Measurements from ENCODE around the gene RXFP4.

RXFP4 gene

DNA sequence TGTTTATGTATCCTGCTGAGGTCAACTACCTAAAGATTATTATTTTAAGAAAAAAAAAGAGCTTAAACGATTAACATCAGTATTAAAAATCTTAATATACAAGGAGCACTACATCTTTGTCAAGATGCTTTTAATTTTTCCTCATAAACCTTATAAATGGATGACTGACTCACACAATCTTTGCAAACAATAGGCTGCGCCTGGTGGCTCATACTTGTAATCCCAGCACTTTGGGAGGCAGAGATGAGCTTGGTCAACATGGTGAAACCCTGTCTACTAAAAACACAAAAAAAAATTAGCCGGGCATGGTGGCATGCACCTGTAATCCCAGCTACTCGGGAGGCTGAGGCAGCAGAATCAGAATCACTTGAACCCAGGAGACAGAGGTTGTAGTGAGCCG is 9.0 kb upstream of the RXFP4 start:
- no peak overlapping the region for H3K4me3 ChIP-seq (ENCODE audit: low read length)
- H3K36me3 ChIP-seq (ENCODE audit: control insufficient read depth, insufficient read depth, low read length), result no peaks in the 10 kb centered on the region
- peak overlapping the region; percentile 29 for H3K9ac ChIP-seq (ENCODE audit: low read length)
- H3K9me3 ChIP-seq (ENCODE audit: control insufficient read depth, low read length), result no peaks in the 10 kb centered on the region
- no peaks in the 10 kb centered on the region for H3K27me3 ChIP-seq (ENCODE audit: control insufficient read depth, insufficient read depth, low read length)
- H3K4me1 ChIP-seq (ENCODE audit: control insufficient read depth, insufficient read depth, low read length), result peaks cover 33% of the 10 kb centered on the region

DNA sequence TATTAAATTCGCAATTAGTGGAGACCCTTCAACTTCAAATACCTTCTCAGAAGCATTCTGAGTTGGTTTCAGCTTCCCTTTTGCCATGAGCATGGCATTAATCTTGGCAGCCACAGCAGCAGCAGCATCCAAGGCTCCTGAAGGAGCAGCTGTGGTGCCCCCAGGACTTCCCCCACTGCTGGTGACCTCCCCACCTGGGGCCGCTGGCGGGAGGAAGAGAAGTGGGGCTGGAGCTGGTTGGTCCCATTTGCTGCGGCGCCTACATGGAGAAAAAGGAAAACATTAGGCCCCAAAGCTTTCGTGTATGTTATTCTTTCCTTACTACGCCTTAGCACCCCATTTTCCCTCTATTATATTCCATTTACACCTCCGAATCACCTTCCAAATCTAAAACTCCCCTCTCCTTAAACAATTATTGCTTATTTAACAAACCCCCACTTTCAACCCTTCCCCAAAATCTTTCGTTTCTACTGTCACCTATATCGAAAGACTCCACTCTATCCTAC is 7.8 kb upstream of the RXFP4 start:
- H3K36me3 ChIP-seq (ENCODE audit: control insufficient read depth, insufficient read depth, low read length), result no peaks in the 10 kb centered on the region
- peak overlapping the region; percentile 77 for H3K4me3 ChIP-seq (ENCODE audit: low read length)
- peaks cover 33% of the 10 kb centered on the region for H3K4me1 ChIP-seq (ENCODE audit: control insufficient read depth, insufficient read depth, low read length)
- no peaks in the 10 kb centered on the region for H3K9me3 ChIP-seq (ENCODE audit: control insufficient read depth, low read length)
- H3K27me3 ChIP-seq (ENCODE audit: control insufficient read depth, insufficient read depth, low read length), result no peaks in the 10 kb centered on the region
- peak overlapping the region; percentile 98 for H3K9ac ChIP-seq (ENCODE audit: low read length)

DNA sequence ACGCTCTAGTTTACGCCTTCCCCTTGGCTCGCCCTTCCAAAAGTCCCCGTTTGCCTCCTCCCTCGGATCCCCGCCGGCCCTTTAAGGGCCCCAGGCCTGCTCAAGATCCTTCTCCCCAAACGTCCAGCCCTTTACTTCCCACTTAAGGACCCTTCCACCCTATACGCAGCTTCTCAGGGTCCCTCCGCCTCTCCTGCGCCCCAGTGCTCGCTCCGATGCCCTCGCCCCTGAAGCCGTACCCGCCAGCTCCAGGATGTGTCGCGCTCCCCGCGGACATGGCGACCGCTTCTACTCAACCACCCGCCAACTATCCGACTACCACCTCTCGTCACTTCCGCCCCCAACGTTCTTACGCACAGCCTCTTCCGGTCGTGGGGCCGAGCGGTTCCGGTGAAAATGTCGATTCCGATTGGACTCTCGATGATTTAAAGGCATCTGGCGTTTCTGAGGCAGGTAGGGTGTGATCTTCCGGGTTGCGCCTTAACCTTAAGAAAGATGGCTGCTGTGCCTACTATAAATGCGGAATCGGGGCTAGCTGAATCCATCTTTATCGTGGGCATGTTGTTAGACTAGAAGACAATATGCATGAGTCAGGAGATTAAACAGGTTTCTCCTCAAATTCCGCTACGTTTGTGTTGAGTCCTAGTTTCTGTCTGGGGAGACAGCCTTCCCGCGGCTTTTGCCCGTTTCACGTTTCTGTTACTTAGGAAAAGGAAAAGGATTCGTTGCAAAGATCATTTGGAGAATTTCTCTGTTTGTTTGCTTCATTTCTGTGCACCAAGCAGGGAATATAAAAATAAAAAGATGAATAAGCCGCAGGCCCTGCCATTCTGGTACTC is 7.1 kb upstream of the RXFP4 start, which contains the start of gene KHDC4:
Gene KHDC4 (minus strand): TSS at position 317 of the 839 bp plus-strand sequence. CDS start 40 bp downstream, at position 277.
- Histone ChIP-seq H3K27me3 (ENCODE audit: control insufficient read depth, insufficient read depth, low read length) (no peaks in the 10 kb centered on the region), H3K4me1 (ENCODE audit: control insufficient read depth, insufficient read depth, low read length) (peaks cover 29% of the 10 kb centered on the region), H3K9ac (ENCODE audit: low read length) (peak within 1 kb of the TSS; percentile 98), H3K9me3 (ENCODE audit: control insufficient read depth, low read length) (no peaks in the 10 kb centered on the region), H3K36me3 (ENCODE audit: control insufficient read depth, insufficient read depth, low read length) (no peaks in the 10 kb centered on the region), H3K4me3 (ENCODE audit: low read length) (peak within 1 kb of the TSS; percentile 77)

DNA sequence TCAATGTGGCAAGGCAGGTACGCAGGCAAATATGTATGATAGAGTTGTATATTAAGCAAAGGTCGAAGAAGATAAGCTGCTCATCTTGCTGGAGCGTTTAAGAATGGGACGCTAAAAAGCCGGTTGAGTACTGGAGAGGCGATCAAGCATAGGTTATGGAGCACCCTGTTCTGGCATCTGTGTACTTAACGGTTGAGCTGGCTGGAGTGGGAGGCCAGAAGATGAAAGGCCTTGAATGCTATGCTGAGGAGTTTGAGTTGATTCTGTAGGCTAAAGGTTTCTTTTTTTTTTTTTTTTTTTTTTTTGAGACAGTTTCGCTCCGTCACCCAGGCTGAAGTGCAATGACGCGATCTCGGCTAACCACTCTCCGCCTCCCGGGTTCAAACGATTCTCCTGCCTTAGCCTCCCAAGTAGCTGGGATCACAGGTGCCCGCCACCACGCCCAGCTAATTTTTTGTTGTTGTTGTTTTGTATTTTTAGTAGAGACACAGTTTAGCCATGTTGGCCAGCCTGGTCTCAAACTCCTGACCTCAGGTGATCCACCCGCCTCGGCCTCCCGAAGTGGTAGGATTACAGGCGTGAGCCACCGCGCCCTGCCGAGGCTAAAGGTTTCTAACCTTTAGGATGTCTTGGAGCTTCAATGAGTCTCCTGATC is 6.4 kb upstream of the RXFP4 start:
- Histone ChIP-seq H3K27me3 (ENCODE audit: control insufficient read depth, insufficient read depth, low read length) (no peaks in the 10 kb centered on the region), H3K4me3 (ENCODE audit: low read length) (peak overlapping the region; percentile 2), H3K9me3 (ENCODE audit: control insufficient read depth, low read length) (no peaks in the 10 kb centered on the region), H3K4me1 (ENCODE audit: control insufficient read depth, insufficient read depth, low read length) (peaks cover 29% of the 10 kb centered on the region), H3K36me3 (ENCODE audit: control insufficient read depth, insufficient read depth, low read length) (no peaks in the 10 kb centered on the region), H3K9ac (ENCODE audit: low read length) (peak overlapping the region; percentile 98)

DNA sequence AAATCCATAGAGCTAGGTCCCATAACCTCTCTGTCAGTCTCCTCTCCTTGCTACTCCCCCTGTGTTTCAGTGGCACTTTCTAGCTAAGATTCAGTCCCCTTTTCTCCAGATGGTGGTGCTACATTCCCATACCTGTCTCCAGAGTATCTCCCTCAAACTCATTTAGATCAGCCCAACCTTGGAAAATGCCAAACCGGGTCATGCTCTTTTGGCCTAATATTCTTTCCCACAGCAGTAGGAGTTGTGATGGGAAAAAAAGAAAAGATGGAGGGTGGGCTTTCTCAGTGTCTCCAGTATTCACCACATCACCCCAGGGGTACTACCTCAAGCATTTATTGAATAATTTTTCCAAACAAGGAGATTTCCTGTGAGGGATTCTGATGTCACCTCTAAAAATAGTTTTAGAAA is 3.2 kb upstream of the RXFP4 start:
- no peak overlapping the region for H3K4me3 ChIP-seq (ENCODE audit: low read length)
- no peaks in the 10 kb centered on the region for H3K9me3 ChIP-seq (ENCODE audit: control insufficient read depth, low read length)
- no peaks in the 10 kb centered on the region for H3K27me3 ChIP-seq (ENCODE audit: control insufficient read depth, insufficient read depth, low read length)
- H3K36me3 ChIP-seq (ENCODE audit: control insufficient read depth, insufficient read depth, low read length), result no peaks in the 10 kb centered on the region
- H3K9ac ChIP-seq (ENCODE audit: low read length), result no peak overlapping the region
- peaks cover 37% of the 10 kb centered on the region for H3K4me1 ChIP-seq (ENCODE audit: control insufficient read depth, insufficient read depth, low read length)

DNA sequence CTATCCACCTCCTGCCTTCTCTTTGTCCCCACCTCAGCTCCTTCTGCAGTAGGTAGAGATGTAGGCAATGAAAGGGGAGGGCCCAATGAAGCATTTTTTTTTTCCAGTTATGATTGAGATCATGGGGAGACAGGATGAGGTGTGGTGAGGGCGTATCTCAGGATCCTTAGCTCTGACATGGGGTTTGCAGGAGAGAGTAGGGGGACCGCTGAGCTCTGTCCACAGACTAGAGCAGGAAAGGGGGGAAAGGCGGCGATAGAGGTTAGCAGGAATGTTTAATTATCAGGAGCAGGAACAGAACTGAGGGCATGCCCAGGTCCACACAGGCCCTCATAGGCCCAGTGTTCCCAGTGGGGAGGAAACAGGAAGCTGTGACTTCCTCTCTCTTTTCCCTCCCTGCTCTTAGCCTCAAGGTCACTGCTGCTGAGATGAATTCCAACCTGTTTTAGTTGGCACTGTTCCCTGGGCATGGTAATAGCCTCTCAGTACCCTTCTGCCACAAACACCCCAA is 901 bp upstream of the RXFP4 start:
- Histone ChIP-seq H3K9ac (ENCODE audit: low read length) (peak overlapping the region; percentile 36), H3K4me1 (ENCODE audit: control insufficient read depth, insufficient read depth, low read length) (peaks cover 45% of the 10 kb centered on the region)

DNA sequence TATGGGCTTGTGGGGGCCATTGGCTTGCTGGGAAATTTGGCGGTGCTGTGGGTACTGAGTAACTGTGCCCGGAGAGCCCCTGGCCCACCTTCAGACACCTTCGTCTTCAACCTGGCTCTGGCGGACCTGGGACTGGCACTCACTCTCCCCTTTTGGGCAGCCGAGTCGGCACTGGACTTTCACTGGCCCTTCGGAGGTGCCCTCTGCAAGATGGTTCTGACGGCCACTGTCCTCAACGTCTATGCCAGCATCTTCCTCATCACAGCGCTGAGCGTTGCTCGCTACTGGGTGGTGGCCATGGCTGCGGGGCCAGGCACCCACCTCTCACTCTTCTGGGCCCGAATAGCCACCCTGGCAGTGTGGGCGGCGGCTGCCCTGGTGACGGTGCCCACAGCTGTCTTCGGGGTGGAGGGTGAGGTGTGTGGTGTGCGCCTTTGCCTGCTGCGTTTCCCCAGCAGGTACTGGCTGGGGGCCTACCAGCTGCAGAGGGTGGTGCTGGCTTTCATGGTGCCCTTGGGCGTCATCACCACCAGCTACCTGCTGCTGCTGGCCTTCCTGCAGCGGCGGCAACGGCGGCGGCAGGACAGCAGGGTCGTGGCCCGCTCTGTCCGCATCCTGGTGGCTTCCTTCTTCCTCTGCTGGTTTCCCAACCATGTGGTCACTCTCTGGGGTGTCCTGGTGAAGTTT is 550 bp downstream of the RXFP4 start:
- Histone ChIP-seq H3K27me3 (ENCODE audit: control insufficient read depth, insufficient read depth, low read length) (no peaks in the 10 kb centered on the region), H3K4me1 (ENCODE audit: control insufficient read depth, insufficient read depth, low read length) (peaks cover 46% of the 10 kb centered on the region), H3K4me3 (ENCODE audit: low read length) (no peak overlapping the region), H3K9ac (ENCODE audit: low read length) (no peak overlapping the region), H3K9me3 (ENCODE audit: control insufficient read depth, low read length) (no peaks in the 10 kb centered on the region), H3K36me3 (ENCODE audit: control insufficient read depth, insufficient read depth, low read length) (no peaks in the 10 kb centered on the region)

More for the DNA sequence above, 901 bp upstream of the RXFP4 start:
- no peak overlapping the region for H3K4me3 ChIP-seq (ENCODE audit: low read length)
- no peaks in the 10 kb centered on the region for H3K36me3 ChIP-seq (ENCODE audit: control insufficient read depth, insufficient read depth, low read length)
- H3K9me3 ChIP-seq (ENCODE audit: control insufficient read depth, low read length), result no peaks in the 10 kb centered on the region
- no peaks in the 10 kb centered on the region for H3K27me3 ChIP-seq (ENCODE audit: control insufficient read depth, insufficient read depth, low read length)

DNA sequence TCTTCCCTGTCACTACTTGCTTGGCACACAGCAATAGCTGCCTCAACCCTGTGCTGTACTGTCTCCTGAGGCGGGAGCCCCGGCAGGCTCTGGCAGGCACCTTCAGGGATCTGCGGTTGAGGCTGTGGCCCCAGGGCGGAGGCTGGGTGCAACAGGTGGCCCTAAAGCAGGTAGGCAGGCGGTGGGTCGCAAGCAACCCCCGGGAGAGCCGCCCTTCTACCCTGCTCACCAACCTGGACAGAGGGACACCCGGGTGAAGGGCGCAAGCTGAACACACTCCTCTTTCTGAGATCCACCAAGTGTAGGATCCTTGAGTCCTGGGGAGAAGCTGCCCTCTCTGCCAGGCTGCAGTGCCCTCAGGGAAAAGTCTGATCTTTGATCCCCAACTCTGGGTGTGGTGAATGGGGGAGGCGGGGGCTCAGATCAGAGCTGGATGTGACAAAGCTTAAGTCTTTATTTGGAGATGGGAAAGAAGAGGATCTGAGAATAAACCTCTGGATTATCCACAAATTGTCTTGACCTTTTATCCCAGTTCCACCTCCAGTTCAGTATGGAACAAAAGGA is 1.2 kb downstream of the RXFP4 start:
- H3K36me3 ChIP-seq (ENCODE audit: control insufficient read depth, insufficient read depth, low read length), result no peaks in the 10 kb centered on the region
- no peaks in the 10 kb centered on the region for H3K9me3 ChIP-seq (ENCODE audit: control insufficient read depth, low read length)
- no peak overlapping the region for H3K4me3 ChIP-seq (ENCODE audit: low read length)
- peak overlapping the region; percentile 26 for H3K9ac ChIP-seq (ENCODE audit: low read length)
- no peaks in the 10 kb centered on the region for H3K27me3 ChIP-seq (ENCODE audit: control insufficient read depth, insufficient read depth, low read length)
- H3K4me1 ChIP-seq (ENCODE audit: control insufficient read depth, insufficient read depth, low read length), result peaks cover 46% of the 10 kb centered on the region

DNA sequence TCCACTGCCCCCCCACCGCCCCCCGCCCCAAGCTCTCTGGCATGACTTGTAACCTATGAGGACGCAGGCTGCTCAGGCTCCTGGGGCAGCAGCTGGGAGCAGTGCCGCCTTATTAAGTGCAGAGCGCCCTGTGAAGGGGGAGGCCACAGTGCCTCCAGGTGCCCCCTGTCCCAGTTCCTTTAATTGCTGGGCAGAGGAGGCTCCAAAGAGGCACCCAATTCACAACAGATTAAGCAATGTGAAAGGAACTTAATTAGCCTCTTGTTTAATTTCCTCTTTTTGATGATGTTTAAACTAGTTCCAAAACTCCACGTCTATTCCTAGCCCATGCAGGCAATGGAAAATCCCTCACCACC is 3.0 kb downstream of the RXFP4 start:
- H3K36me3 ChIP-seq (ENCODE audit: control insufficient read depth, insufficient read depth, low read length), result no peaks in the 10 kb centered on the region
- no peaks in the 10 kb centered on the region for H3K9me3 ChIP-seq (ENCODE audit: control insufficient read depth, low read length)
- H3K4me1 ChIP-seq (ENCODE audit: control insufficient read depth, insufficient read depth, low read length), result peaks cover 46% of the 10 kb centered on the region
- no peak overlapping the region for H3K4me3 ChIP-seq (ENCODE audit: low read length)
- no peak overlapping the region for H3K9ac ChIP-seq (ENCODE audit: low read length)
- H3K27me3 ChIP-seq (ENCODE audit: control insufficient read depth, insufficient read depth, low read length), result no peaks in the 10 kb centered on the region

DNA sequence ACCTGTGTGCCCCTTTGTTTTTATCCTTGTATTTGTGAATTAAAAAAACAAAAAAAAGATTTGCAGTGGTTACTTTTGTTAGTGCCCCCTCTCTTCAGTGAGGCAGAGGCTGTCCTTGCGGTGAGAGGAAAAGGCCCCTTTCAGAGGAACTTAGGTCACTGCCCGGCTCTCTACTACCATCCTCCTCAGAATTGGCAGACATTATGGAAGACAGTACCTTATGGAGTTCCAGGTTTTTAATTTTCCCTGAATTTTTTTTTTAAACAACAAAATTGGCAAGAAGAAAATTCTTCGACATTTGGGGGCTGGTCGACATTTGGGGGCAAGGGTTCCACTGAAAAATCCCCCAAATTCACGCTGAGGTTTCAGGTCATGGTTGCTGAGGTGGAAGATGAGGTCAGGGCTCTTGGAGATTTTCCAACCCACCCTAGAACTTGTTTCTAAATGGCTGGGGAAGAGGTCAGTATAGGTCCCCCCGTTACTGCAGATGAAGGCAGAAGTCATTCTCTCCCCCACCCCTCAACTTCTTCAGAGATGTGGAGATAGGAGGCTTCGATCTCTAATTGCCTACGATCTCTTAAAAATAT is 5.3 kb downstream of the RXFP4 start:
- peaks cover 4% of the 10 kb centered on the region for H3K36me3 ChIP-seq (ENCODE audit: control insufficient read depth, insufficient read depth, low read length)
- no peak overlapping the region for H3K9ac ChIP-seq (ENCODE audit: low read length)
- peaks cover 26% of the 10 kb centered on the region for H3K4me1 ChIP-seq (ENCODE audit: control insufficient read depth, insufficient read depth, low read length)
- H3K9me3 ChIP-seq (ENCODE audit: control insufficient read depth, low read length), result no peaks in the 10 kb centered on the region
- H3K27me3 ChIP-seq (ENCODE audit: control insufficient read depth, insufficient read depth, low read length), result no peaks in the 10 kb centered on the region
- H3K4me3 ChIP-seq (ENCODE audit: low read length), result no peak overlapping the region

DNA sequence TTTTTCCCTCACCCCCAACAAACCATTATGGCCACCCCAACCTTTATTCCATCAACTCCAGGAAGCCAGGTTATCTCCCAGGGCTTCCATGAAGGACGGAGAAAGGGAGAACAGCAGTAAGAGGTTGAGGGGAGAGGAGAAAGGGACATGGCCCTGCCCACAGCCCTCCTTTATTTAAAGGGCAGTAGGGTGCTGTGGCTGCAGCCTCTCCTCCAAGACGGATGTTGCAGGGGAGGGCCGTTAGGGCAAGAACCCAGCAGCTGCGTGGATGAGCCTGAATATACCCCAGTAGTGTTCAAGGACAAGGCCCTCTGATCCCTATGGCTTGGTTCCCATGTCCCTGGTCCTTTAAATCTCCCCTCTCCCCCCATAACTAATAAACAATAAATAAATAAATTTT is 5.9 kb downstream of the RXFP4 start:
- H3K9ac ChIP-seq (ENCODE audit: low read length), result no peak overlapping the region
- H3K27me3 ChIP-seq (ENCODE audit: control insufficient read depth, insufficient read depth, low read length), result no peaks in the 10 kb centered on the region
- H3K4me3 ChIP-seq (ENCODE audit: low read length), result no peak overlapping the region
- H3K9me3 ChIP-seq (ENCODE audit: control insufficient read depth, low read length), result no peaks in the 10 kb centered on the region
- H3K36me3 ChIP-seq (ENCODE audit: control insufficient read depth, insufficient read depth, low read length), result peaks cover 10% of the 10 kb centered on the region
- peaks cover 21% of the 10 kb centered on the region for H3K4me1 ChIP-seq (ENCODE audit: control insufficient read depth, insufficient read depth, low read length)
